Gastrocnemius medialis (tissue), 4 donors: ENCODE data around the gene MC2R.

ENCODE experiments used
- CTCF ChIP-seq, 5 experiments: fragments of 450-650 bp in 3 of 5; fragments of 200-600 bp in 2 of 5; sonication (generic) in 2 of 5; IDR thresholded peaks in 4 of 5; conservative IDR thresholded peaks in 1 of 5; 1 replicate in 4 of 5; 2 replicates in 1 of 5; pipeline ENCODE4 v1.5.1; 2016 to 2019; ENCODE audit warnings: antibody characterized with exemption in 5 of 5, mild to moderate bottlenecking in 3 of 5, moderate library complexity in 3 of 5
- POLR2A ChIP-seq, 2 donors: fragments of 450-650 bp; IDR thresholded peaks; one replicate each; pipeline ENCODE4 v1.6.1; 2017; ENCODE audit warnings: antibody characterized with exemption in 2 of 2, mild to moderate bottlenecking in 2 of 2, moderate library complexity in 2 of 2

DNA sequence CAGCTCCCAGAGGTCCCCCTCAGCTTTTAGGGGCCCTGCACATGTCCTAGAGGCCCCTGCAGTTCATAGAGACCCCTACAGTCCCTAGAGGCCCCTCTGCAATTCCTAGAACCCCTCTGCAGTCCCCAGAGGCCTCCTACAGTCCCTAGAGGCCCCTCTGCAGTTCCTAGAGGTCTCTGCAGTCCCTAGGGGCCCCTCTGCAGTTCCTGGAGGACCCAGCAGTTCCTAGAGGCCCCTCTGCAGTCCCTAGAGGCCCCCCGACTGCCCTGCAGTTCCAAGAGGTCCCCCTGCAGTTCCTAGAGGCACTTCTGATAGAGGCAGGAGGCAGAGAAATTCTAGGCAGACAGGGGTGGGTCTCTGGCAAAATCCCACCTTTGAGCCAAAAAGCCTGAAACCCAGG lies 35.4 kb downstream of the MC2R start:
- TF ChIP-seq CTCF (IDR thresholded peaks at IDR 0.05 in 4 of 5, conservative IDR thresholded peaks at IDR 0.05 in 1 of 5): no peak
- TF ChIP-seq POLR2A (IDR thresholded peaks at IDR 0.05): no peak
